ENCODE results near the gene TRIP13. TPM values are rescaled to one million over a fixed set of nuclear protein-coding genes. Genes with fewer than 3 reads are reported as not detected.

TRIP13 gene
- total and polyA plus RNA-seq, 2 of the 4 experiments (the other 2 are of a cell fraction), result 17.1 to 35.5 TPM

- dilution Hi-C loops (cut with HindIII; ENCODE audit: low sequenced_read_pairs, unreplicated experiment) (no loop called here), in situ Hi-C loops (cut with MboI; ENCODE audit: low sequenced_read_pairs) (no loop called here), intact Hi-C loops (cut with micrococcal nuclease) (no loop called here)
- Histone ChIP-seq H3K27ac (ENCODE audit: insufficient read depth, low read length) (no peak overlapping the region), H3K9me3 (ENCODE audit: control insufficient read depth, insufficient read depth, low read length) (peaks cover 23% of the 10 kb centered on the region), H3K9me1 (ENCODE audit: insufficient read depth, low read length) (no peaks in the 10 kb centered on the region), H3K18ac (ENCODE audit: low read depth, low read length) (no peak overlapping the region), H2BK15ac (ENCODE audit: low read depth, low read length) (no peak overlapping the region), H2BK5ac (ENCODE audit: low read depth, low read length, poor library complexity, severe bottlenecking) (no peak overlapping the region), H3K4me3 (ENCODE audit: insufficient read depth, low read depth, low read length) (no peak overlapping the region), H3K79me1 (ENCODE audit: low read depth in 1 of 2, low read length in 2 of 2) (no peaks in the 10 kb centered on the region), H4K91ac (ENCODE audit: insufficient read depth, low read depth, low read length) (no peak overlapping the region), H3K23ac (ENCODE audit: low read depth, low read length) (no peak overlapping the region), H2AK9ac (replicated peaks; ENCODE audit: low read depth, low read length, poor library complexity) (no peak overlapping the region), H3K36me3 (ENCODE audit: control insufficient read depth, insufficient read depth, low read length) (no peaks in the 10 kb centered on the region), H4K5ac (ENCODE audit: low read depth, low read length) (no peak overlapping the region), H2AFZ (replicated peaks; ENCODE audit: low read length, poor library complexity) (no peak overlapping the region), H3K56ac (ENCODE audit: extremely low read depth, insufficient read depth, low read length) (no peak overlapping the region), H3K4ac (ENCODE audit: low read depth, low read length) (no peak overlapping the region), H2AK5ac (ENCODE audit: low read depth, low read length) (no peak overlapping the region), H3K4me2 (ENCODE audit: low read depth, low read length) (no peak overlapping the region), H3K4me1 (ENCODE audit: control insufficient read depth, insufficient read depth, low read length) (no peaks in the 10 kb centered on the region), H3K14ac (replicated peaks; ENCODE audit: low read depth, low read length) (no peak overlapping the region), H4K8ac (ENCODE audit: low read depth in 2 of 2, low read length in 2 of 2) (no peak overlapping the region), H2BK20ac (ENCODE audit: low read depth, low read length) (no peak overlapping the region), H3K9ac (ENCODE audit: low read depth, low read length) (no peak overlapping the region), H2BK120ac (ENCODE audit: low read depth, low read length) (no peak overlapping the region), H3K27me3 (ENCODE audit: control insufficient read depth, insufficient read depth, low read length) (peaks cover 89% of the 10 kb centered on the region), H4K20me1 (ENCODE audit: insufficient read depth, low read length) (peaks cover 12% of the 10 kb centered on the region; the same call in 1 of the 2 replicates)
- no CpG with 5 or more reads among the region's 5 CpGs for WGBS, 2 experiments (ENCODE audit: extremely low coverage in 2 of 2, insufficient read length in 1 of 2)
- DNase-seq (no peak), ATAC-seq (ENCODE audit: low read depth) (no peak)
- ChIA-PET CTCF (interaction anchor here (1.1 to 1.6 kb wide), 3 partner anchors 8 to 28 kb away, joined by 4 to 5 read pairs (median 5); no protein-coding TSS in a partner anchor), POLR2A (ENCODE audit: unreplicated experiment) (no interaction called here)
- TF ChIP-seq MAFK (IDR thresholded peaks at IDR 0.05; ENCODE audit: low read depth, low read length), result no peak
- TF ChIP-seq POLR2A (IDR thresholded peaks at IDR 0.05; ENCODE audit: low read depth, low read length), result no peak
- no peak for TF ChIP-seq MAZ (IDR thresholded peaks at IDR 0.05; ENCODE audit: borderline replicate concordance, low read depth, low read length)
- TF ChIP-seq CTCF (conservative IDR thresholded peaks at IDR 0.05; ENCODE audit: low read depth, low read length), result no peak
- BruUV-seq (replicated peaks), result no TSS peak
Measured at GRCh38 chr5:949275-949543, 56.5 kb downstream of the TRIP13 start.

Data from IMR-90 (cell line).